IgD-negative memory B cell (primary cell): ENCODE measurements around the gene PLCG1. TPM values are rescaled to one million over a fixed set of nuclear protein-coding genes. Genes with fewer than 3 reads are reported as not detected.
A peak's percentile ranks its signal among the peaks of the same experiment; 100 is the strongest.

Experiments used
- H3K27ac Mint-ChIP-seq, 3 donors: one replicate each; pipeline ENCODE4 v1.8.0; 2020 to 2022; ENCODE audit warnings: mild to moderate bottlenecking in 3 of 3, mixed read lengths in 3 of 3, moderate library complexity in 1 of 3
- H3K27me3 Mint-ChIP-seq: one replicate; pipeline ENCODE4 v1.8.0; 2021; ENCODE audit warnings: mixed read lengths
- H3K36me3 Mint-ChIP-seq: one replicate; pipeline ENCODE4 v1.8.0; 2020; ENCODE audit warnings: mild to moderate bottlenecking, mixed read lengths
- H3K4me1 Mint-ChIP-seq, 3 donors: one replicate each; pipeline ENCODE4 v1.8.0; 2020 to 2022; ENCODE audit warnings: mixed read lengths in 3 of 3, mild to moderate bottlenecking in 1 of 3
- H3K4me3 Mint-ChIP-seq, 4 donors: one replicate each; pipeline ENCODE4 v1.8.0; 2020 to 2022; ENCODE audit warnings: mild to moderate bottlenecking in 4 of 4, mixed read lengths in 4 of 4, moderate library complexity in 3 of 4
- H3K9me3 Mint-ChIP-seq, 3 donors: one replicate each; pipeline ENCODE4 v1.8.0; 2020 to 2021; ENCODE audit warnings: mixed read lengths in 3 of 3, mild to moderate bottlenecking in 1 of 3
- polyA plus RNA-seq: library from polyadenylated mRNA; unstranded; fragments of 300-500 nt; fragmentation: Illumina TruSeq; gene quantifications from one replicate; pipeline ENCODE4 v1.2.3, GENCODE V29; 2021

Gene PLCG1
- polyA plus RNA-seq, 1 donor from 2014 or later = 12.8 TPM

DNA sequence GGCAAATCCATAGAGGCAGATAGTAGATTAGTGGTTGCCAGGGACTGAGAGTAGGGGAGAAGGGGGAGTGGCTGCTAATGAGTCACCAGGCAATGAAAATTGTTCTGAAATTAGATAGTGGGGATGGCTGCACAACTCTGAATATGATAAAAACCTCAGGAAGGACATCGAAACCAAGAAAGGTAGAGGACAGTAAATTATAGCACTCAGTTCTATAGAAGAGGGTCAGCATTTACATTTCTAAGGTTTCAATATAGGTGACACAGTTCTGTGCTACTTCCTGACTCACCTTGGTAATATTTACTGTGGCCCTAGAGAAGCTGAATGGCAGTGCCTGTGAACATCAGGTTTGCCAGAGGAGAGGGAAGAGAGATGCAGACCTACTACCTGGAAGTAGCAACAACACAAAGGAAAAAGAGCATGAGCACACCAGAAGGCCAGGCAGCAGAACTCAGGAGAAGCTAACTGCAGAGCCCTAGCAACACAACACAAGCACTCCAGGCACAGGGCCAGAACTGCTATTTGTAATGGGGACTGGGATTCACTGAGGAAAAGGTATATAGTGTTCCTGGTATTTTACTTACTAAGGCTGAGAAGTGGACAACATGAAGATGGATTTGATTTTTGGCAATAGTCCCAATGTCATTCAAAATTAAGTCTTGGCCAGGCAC lies 75.9 kb downstream of the PLCG1 start:
- H3K4me3 Mint-ChIP-seq = no peak overlapping the region
- H3K36me3 Mint-ChIP-seq = peaks cover 3% of the 10 kb centered on the region
- no peak overlapping the region for H3K27ac Mint-ChIP-seq
- no peaks in the 10 kb centered on the region for H3K4me1 Mint-ChIP-seq
- no peaks in the 10 kb centered on the region for H3K27me3 Mint-ChIP-seq
- peaks cover 0 to 2% (median 0%) of the 10 kb centered on the region in 3 donors for H3K9me3 Mint-ChIP-seq

DNA sequence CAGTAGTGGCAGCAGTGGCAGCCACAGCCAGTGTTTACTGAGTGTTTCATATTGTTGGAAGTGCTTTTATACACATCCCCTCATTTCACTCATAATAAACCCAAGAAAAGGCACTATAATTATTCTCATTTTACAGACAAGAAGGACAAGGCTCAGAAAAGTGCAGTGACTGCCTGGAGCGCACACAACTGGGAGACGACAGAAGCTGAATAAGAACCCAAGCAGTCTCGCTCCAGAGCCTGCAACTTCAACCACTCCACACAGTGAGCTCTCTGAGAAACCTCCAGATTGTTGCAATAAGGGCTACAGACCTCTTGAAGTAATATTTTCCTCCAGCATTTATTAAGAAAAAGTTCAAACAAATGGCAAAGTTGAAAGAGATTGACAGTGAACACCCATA lies 76.9 kb downstream of the PLCG1 start:
- Mint-ChIP-seq H3K9me3 (peaks cover 0 to 1% (median 0%) of the 10 kb centered on the region in 3 donors), H3K27ac (no peak overlapping the region), H3K4me1 (no peaks in the 10 kb centered on the region), H3K4me3 (no peak overlapping the region), H3K36me3 (peaks cover 3% of the 10 kb centered on the region), H3K27me3 (no peaks in the 10 kb centered on the region)

DNA sequence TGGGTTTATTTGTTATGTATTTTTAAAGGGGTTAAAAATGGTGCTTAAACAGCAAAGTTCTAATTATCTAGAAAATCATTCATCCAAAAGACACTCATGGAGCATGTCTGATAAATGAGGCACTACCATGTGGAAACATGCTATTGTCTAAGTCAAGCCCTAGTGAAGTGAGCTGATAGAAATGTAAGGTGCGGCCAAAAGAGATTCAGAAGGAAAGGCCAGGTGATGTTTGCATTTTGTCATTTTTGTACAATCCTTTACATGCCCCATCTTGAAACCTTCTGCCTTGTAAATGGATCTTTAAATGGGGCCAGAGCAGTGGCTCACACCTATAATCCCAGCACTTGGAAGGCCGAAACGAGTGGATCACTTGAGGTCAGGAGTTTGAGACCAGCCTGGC lies 77.3 kb downstream of the PLCG1 start:
- Mint-ChIP-seq H3K27me3 (no peaks in the 10 kb centered on the region), H3K4me3 (no peak overlapping the region)

DNA sequence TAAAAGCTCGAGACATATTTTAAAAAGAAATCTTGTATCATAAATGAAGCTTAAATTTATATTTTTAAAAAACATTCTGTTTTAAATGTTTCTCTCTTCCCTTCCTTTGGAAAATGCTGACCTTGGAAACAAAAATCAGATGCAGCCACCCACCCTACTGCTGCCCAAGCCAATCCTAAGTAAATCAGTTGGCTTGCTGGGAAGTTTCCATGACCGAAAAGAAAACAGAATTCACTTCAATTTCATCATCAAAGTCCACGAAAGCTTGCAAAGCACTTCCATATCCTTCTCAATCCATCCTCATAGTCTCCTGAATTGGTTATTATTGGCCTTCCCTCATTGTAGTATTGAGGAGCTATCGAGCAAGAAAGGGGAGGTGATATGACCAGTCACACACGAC lies 80.1 kb downstream of the PLCG1 start:
- no peaks in the 10 kb centered on the region for H3K27me3 Mint-ChIP-seq
- H3K9me3 Mint-ChIP-seq = no peaks in the 10 kb centered on the region
- H3K4me3 Mint-ChIP-seq = no peak overlapping the region
- H3K27ac Mint-ChIP-seq = no peak overlapping the region
- peaks cover 2% of the 10 kb centered on the region for H3K36me3 Mint-ChIP-seq
- no peaks in the 10 kb centered on the region for H3K4me1 Mint-ChIP-seq

More for the DNA sequence above, 77.3 kb downstream of the PLCG1 start:
- H3K36me3 Mint-ChIP-seq = peaks cover 3% of the 10 kb centered on the region
- H3K9me3 Mint-ChIP-seq = no peaks in the 10 kb centered on the region
- no peak overlapping the region for H3K27ac Mint-ChIP-seq
- H3K4me1 Mint-ChIP-seq = no peaks in the 10 kb centered on the region

DNA sequence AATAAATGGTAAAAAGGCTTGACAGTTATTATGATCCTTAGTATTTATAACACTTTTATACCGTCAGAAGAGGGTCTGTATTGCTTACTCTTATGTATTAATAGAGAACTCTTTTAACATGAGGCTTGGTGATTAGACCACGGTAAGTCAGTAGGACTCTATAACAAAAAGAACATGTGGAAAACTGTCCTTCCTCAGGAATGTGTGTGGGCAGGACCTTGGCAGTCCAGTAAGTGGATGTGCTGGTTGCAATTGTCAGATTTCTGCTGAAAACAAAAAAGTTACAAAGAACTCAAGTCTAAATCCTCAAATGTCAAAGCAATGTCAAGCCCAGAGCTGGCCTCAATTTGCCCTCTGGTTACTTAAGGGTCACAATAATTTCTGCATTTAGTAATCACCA lies 81.1 kb downstream of the PLCG1 start:
- H3K4me1 Mint-ChIP-seq = no peaks in the 10 kb centered on the region
- no peaks in the 10 kb centered on the region for H3K9me3 Mint-ChIP-seq
- H3K36me3 Mint-ChIP-seq = peaks cover 2% of the 10 kb centered on the region
- H3K27me3 Mint-ChIP-seq = no peaks in the 10 kb centered on the region
- H3K4me3 Mint-ChIP-seq = no peak overlapping the region
- peak overlapping the region in 1 of 3 donors; percentile 10 for H3K27ac Mint-ChIP-seq

DNA sequence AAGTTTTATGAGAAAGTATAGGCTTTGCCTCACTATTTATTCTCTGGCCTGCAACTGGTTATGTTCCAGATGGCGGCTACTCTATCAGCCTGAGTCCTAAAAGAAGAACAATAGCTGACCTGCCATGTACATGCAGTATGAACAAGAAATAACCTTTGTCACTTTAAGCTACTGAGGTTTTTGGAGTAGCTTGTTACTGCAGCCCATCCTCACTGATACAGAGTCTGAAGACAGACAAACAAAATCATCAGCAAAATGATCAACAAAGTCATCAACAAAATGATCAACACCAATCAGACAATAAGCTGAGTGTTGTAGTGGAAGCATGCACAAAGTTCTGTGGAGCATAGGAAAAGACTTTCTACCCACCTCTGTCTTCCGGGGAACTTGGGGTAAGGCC lies 82.5 kb downstream of the PLCG1 start:
- Mint-ChIP-seq H3K4me1 (no peaks in the 10 kb centered on the region), H3K27me3 (no peaks in the 10 kb centered on the region), H3K27ac (no peak overlapping the region)

DNA sequence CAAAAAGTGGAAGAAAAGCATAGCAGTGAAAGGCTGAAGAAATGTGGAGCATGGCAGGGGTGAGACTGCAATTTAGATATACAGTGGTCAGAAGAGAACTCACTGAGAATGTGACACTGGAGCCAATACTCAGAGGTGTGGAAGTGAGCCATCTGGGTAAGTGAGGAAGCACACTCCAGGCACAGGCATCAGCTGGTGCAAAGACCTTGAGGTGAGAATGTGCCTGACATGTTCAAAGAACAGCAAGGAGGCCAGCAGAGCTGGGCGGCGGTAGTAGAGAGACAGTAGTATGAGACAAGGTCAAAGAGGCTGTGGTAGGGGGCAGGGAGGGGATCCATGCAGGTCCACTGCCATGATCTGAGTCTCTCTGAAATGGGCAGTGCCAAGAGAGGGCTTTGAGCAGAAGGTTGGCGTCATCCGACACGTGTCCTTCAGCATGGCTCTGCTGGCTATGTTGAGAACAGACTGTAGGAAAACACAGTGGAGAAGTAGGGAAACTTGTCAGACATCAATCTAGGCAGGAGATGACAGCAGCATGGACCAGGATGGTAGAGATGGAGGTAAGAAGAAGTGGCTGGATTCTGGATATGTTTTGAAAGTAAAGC lies 84.4 kb downstream of the PLCG1 start:
- no peaks in the 10 kb centered on the region for H3K27me3 Mint-ChIP-seq
- no peaks in the 10 kb centered on the region for H3K9me3 Mint-ChIP-seq
- no peaks in the 10 kb centered on the region for H3K4me1 Mint-ChIP-seq
- peaks cover 2% of the 10 kb centered on the region for H3K36me3 Mint-ChIP-seq
- H3K4me3 Mint-ChIP-seq = no peak overlapping the region
- no peak overlapping the region for H3K27ac Mint-ChIP-seq

More for the DNA sequence above, 82.5 kb downstream of the PLCG1 start:
- no peak overlapping the region for H3K4me3 Mint-ChIP-seq
- no peaks in the 10 kb centered on the region for H3K9me3 Mint-ChIP-seq
- peaks cover 2% of the 10 kb centered on the region for H3K36me3 Mint-ChIP-seq

DNA sequence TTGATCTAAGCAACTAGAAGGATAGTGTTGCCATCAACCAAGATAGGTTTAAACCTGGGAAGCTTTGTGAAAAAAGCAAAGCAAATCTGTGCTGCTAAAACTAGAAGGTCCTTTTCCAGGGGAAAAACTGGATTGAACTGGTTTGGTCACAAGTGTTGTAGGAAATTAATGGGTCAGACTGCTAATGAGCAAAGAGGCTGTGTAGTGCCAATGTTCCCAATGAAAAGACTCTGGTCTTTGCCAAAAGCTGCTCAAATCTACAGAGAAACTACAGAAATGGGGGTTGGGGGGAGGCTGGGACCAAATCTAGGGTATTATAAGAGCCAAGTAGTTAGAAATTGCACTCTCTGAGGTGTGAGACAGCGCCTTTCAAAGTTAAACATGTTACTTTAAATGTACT lies 85.0 kb downstream of the PLCG1 start:
- Mint-ChIP-seq H3K27ac (no peak overlapping the region), H3K27me3 (no peaks in the 10 kb centered on the region), H3K4me3 (no peak overlapping the region), H3K36me3 (peaks cover 2% of the 10 kb centered on the region), H3K4me1 (no peaks in the 10 kb centered on the region), H3K9me3 (no peaks in the 10 kb centered on the region)

DNA sequence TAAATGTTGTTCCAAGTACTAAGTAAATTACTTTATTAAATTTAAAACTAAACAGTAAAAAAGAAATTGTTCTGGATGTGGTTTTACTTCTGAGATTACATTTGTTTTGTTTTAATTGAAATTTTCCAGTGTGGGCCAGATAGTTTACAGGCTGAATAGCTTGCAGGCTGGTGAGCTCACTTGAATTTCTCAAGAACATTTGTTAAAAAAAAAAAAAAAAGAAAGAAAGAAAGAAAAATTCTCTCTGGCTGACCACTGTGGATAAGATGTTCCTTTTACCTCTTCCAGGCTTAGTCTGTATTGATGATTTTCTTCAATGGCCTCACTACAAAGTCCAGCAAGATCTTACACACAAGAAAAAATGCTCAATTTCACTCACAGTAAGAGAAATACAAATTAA lies 85.4 kb downstream of the PLCG1 start:
- no peaks in the 10 kb centered on the region for H3K27me3 Mint-ChIP-seq
- H3K4me3 Mint-ChIP-seq = no peak overlapping the region
- H3K4me1 Mint-ChIP-seq = no peaks in the 10 kb centered on the region
- no peak overlapping the region for H3K27ac Mint-ChIP-seq
- H3K9me3 Mint-ChIP-seq = no peaks in the 10 kb centered on the region
- peaks cover 2% of the 10 kb centered on the region for H3K36me3 Mint-ChIP-seq

DNA sequence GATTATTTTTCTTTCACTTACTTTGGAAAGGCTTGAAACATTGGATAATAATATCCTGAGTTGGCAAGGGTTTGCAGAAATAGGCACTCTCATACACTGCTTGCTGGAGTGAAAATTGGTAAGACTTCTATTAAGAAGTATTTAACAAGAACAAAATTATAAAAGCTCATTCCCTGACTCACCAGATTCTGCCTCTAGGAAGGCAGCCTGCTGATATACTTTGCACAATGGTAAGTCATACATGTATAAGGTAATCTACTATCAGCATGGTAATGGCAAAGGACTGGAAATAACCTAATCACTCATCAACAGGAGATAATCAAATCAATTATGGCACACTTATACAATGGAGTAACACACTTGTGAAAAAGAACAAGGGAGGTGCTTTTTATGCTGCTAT lies 85.8 kb downstream of the PLCG1 start:
- Mint-ChIP-seq H3K27ac (no peak overlapping the region), H3K4me1 (no peaks in the 10 kb centered on the region), H3K27me3 (no peaks in the 10 kb centered on the region), H3K36me3 (peaks cover 2% of the 10 kb centered on the region), H3K9me3 (no peaks in the 10 kb centered on the region), H3K4me3 (no peak overlapping the region)

DNA sequence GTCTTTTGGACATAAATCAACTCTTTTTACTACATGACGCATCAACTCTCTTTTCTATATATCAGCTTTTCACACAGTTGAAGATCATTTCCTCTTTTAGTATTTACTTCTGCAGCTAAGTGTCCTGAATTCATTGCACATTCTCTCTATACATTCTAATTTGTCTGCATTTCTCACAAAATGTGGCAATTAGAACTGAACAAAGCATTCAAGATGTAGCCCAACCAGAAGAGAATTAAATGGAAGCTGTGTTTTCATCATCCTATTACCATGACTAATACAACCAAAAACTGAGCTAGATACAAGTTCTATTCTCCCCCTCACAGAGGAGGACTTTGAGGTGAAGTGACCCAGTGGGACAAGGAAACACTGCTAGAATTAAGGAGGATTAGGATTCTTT lies 86.9 kb downstream of the PLCG1 start:
- Mint-ChIP-seq H3K27me3 (no peaks in the 10 kb centered on the region), H3K27ac (no peak overlapping the region), H3K4me3 (no peak overlapping the region), H3K36me3 (peaks cover 4% of the 10 kb centered on the region), H3K4me1 (no peaks in the 10 kb centered on the region), H3K9me3 (no peaks in the 10 kb centered on the region)

DNA sequence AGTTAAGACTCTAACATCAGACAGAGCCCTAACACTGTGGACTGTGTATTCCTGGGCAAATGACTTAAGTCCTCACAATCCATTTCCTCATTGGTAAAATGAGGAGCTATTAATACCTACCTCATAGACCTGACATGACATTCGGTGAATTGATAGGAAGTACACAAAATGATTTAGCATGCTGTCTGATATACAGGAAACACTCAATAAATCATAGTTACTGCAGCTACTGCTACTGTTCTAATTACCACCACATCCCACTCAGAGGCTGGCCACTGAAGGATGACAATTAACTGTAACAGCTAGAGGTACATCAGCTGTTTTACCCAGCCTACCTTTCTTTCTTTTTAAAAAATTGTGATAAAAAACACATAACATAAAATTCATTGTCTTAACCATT lies 87.7 kb downstream of the PLCG1 start:
- peak overlapping the region in 1 of 3 donors; percentile 3 for H3K27ac Mint-ChIP-seq
- H3K36me3 Mint-ChIP-seq = peaks cover 4% of the 10 kb centered on the region
- no peaks in the 10 kb centered on the region for H3K9me3 Mint-ChIP-seq
- H3K4me3 Mint-ChIP-seq = no peak overlapping the region
- H3K27me3 Mint-ChIP-seq = no peaks in the 10 kb centered on the region
- H3K4me1 Mint-ChIP-seq = no peaks in the 10 kb centered on the region

DNA sequence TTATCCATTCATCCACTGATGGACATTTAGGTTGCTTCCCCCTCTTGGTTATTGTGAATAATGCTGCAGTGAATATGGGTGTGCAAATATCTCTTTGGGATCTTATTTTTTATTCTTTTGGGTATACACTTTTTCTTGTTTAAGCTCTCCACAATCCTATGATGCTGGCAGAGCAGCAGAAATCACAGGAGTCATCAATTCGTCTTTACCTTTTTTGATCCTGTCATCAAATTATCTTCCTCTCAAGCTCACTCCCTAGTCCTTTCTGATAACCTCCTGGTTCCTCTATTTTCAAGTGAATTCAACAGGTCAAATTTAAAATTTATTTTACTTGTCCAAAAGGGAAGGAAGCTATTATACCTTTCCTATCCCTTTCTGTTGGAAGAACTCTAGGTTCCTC lies 89.1 kb downstream of the PLCG1 start:
- H3K9me3 Mint-ChIP-seq = no peaks in the 10 kb centered on the region
- no peaks in the 10 kb centered on the region for H3K4me1 Mint-ChIP-seq
- no peak overlapping the region for H3K27ac Mint-ChIP-seq
- H3K36me3 Mint-ChIP-seq = peaks cover 6% of the 10 kb centered on the region
- no peak overlapping the region for H3K4me3 Mint-ChIP-seq
- no peaks in the 10 kb centered on the region for H3K27me3 Mint-ChIP-seq
